Measurements from ENCODE around the gene TECTB.

DNA sequence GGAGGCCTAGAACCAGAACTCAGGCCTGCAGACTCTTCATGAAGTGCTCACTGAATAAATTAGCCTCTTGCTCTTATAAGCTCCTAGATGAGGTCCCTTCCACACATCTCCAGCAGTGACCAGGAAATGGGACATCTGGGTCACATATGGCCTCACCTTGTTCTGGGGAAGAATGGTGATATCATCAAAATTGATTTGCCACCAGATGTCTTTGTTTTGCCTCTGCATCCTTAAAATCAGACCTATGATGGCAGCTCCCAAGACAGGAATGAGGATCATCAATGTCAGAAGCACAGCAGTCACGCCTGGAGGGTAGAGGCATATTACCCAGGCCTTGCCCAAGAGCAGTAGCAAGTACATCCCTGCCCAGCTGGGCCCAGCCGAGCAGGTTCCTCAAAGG, 57.4 kb downstream of the TECTB start:
- TF ChIP-seq, protein P1, sequence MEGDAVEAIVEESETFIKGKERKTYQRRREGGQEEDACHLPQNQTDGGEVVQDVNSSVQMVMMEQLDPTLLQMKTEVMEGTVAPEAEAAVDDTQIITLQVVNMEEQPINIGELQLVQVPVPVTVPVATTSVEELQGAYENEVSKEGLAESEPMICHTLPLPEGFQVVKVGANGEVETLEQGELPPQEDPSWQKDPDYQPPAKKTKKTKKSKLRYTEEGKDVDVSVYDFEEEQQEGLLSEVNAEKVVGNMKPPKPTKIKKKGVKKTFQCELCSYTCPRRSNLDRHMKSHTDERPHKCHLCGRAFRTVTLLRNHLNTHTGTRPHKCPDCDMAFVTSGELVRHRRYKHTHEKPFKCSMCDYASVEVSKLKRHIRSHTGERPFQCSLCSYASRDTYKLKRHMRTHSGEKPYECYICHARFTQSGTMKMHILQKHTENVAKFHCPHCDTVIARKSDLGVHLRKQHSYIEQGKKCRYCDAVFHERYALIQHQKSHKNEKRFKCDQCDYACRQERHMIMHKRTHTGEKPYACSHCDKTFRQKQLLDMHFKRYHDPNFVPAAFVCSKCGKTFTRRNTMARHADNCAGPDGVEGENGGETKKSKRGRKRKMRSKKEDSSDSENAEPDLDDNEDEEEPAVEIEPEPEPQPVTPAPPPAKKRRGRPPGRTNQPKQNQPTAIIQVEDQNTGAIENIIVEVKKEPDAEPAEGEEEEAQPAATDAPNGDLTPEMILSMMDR (IDR thresholded peaks at IDR 0.05 in 4 of 5, conservative IDR thresholded peaks at IDR 0.05 in 1 of 5): no peak
- TF ChIP-seq POLR2A (IDR thresholded peaks at IDR 0.05): no peak
